DND-41 (cell line): ENCODE data around the gene PPM1N.

Experiments
- EZH2 ChIP-seq: IDR thresholded peaks from 3 replicates; pipeline ENCODE4 v1.6.1; 2012; ENCODE audit warnings: borderline replicate concordance, low read depth, mild to moderate bottlenecking, moderate library complexity, low read length, inconsistent platforms; ENCODE audit not compliant: severe bottlenecking
- TF ChIP-seq, protein P1 (sequence below): IDR thresholded peaks from 2 replicates; pipeline ENCODE4 v1.5.1; 2012; ENCODE audit warnings: borderline replicate concordance, low read length, moderate library complexity, mild to moderate bottlenecking; ENCODE audit not compliant: poor library complexity, severe bottlenecking; ENCODE audit errors: extremely low read depth

DNA sequence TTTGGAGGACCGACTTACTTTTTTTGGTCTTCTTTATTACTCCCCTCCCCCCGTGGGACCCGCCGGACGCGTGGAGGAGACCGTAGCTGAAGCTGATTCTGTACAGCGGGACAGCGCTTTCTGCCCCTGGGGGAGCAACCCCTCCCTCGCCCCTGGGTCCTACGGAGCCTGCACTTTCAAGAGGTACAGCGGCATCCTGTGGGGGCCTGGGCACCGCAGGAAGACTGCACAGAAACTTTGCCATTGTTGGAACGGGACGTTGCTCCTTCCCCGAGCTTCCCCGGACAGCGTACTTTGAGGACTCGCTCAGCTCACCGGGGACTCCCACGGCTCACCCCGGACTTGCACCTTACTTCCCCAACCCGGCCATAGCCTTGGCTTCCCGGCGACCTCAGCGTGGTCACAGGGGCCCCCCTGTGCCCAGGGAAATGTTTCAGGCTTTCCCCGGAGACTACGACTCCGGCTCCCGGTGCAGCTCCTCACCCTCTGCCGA lies 30.0 kb upstream of the PPM1N start:
- TF ChIP-seq, protein P1, sequence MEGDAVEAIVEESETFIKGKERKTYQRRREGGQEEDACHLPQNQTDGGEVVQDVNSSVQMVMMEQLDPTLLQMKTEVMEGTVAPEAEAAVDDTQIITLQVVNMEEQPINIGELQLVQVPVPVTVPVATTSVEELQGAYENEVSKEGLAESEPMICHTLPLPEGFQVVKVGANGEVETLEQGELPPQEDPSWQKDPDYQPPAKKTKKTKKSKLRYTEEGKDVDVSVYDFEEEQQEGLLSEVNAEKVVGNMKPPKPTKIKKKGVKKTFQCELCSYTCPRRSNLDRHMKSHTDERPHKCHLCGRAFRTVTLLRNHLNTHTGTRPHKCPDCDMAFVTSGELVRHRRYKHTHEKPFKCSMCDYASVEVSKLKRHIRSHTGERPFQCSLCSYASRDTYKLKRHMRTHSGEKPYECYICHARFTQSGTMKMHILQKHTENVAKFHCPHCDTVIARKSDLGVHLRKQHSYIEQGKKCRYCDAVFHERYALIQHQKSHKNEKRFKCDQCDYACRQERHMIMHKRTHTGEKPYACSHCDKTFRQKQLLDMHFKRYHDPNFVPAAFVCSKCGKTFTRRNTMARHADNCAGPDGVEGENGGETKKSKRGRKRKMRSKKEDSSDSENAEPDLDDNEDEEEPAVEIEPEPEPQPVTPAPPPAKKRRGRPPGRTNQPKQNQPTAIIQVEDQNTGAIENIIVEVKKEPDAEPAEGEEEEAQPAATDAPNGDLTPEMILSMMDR: no peak
- no peak for TF ChIP-seq EZH2
